Cortex of kidney (tissue), 1 donor: ENCODE results near the gene MASTL.
A peak's percentile ranks its signal among the peaks of the same experiment; 100 is the strongest.
"Not testable (repeated sequence)": the region's sequence is repeated elsewhere in the genome, so short reads cannot be mapped to it uniquely, and the experiment has no call there.

Experiments
- DNase-seq: peaks from one replicate; lab custom pipeline; 2025; lab: John Stamatoyannopoulos, UW

The MASTL gene

DNA sequence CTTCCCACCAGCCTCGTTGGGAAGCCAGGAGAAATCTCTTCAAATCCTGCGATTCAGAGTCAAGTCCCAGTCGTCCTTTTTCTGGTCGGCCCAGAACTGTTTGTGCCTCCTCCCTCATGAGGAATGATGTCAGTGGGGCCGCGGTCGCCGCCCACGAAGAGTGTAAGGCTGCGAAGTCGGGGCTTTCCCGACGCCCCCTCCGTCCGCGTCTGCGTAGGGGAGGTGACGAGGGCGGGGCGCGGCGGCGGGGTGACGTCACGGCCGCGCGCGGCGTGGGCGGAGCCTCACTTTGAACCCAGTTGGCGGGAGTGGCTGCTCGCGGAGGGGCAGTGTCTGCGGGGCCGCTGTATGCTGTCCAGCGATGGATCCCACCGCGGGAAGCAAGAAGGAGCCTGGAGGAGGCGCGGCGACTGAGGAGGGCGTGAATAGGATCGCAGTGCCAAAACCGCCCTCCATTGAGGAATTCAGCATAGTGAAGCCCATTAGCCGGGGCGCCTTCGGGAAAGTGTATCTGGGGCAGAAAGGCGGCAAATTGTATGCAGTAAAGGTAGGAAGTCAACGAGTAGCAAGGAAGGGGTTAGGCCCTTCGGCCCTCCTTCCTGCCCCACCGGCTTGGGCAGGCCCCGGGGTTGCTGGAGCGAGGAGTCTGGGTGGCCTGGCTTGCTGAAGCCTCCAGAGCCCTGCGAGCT, at the start of gene MASTL:
Gene MASTL, plus strand, starts transcription at position 287 of the 689 bp plus-strand sequence. Its CDS starts 75 bp downstream, at position 362.
- peak; percentile 15 for DNase-seq

DNA sequence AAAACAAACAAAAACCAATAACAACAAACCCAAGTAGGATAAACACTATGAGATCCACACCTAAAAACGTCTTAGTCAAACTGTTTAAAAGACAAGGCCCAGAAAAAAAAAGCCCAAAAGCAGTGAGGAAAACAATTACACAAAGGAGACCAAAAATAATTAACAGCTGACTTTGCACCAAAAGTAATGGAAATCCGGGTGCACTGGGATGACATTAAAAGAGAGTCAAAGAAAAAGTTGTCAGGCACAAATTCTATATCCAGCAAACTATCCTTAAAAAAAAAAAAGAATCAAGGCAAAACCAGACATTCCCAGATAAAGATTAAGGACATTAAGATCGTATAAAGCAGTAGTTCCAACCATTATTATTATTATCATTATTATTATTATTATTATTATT, 47.0 kb upstream of the MASTL start:
- no peak for DNase-seq

DNA sequence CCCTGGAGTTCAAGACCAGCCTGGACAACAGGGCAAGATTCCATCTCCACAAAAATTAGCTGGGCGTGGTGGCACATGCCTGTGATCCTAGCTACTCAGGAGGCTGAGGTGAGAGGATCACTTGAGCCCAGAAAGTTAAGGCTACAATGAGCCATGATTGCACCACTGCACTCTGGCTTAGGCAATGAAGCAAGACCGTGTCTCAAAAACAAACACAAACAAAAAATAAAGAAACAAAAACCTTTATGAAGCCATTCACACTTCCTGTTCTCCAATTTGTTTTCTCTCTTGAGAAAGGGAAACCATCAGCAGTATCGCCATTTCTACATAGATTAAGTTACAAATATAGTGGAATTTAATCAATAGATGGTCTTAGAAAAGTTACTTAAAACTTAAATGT, 20.8 kb upstream of the MASTL start:
- DNase-seq, result no peak

DNA sequence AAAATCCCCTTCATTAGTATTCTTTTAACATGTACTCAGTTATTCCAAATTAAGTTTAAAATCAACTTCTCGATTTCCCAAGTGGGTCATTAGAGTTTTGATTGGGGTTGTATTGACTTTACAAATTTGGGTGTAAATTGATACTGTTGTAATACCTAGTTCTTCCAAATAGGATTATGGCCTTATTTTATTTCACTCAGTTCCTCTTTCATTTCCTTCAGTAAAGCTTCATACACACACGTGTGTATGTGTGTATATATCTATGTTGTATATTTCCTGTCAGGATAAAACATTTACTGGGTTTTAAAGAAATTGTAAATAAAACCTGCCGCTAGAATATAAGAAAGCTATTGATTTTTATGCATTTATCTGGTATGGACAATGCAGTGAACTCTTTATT, 16.9 kb upstream of the MASTL start:
- no peak for DNase-seq

DNA sequence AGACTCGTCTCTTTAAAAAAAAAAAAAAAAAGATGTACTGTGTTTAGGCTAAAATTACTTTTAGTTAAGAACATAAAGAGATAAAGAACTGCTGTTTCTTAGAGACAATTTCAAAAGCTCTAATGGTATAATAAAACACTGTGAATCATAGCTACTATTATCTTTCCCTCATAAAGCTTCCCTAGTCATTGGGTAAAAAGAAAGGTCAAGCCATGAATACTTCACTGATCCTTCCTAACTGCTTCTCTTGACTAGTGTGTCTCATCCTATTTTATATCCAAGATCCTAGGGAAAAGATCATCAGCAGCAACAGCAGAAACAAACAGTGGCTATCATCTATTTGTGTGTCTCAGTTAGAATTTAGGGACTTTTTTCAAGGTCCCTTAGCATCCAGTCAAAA, 11.5 kb upstream of the MASTL start:
- no peak for DNase-seq

- DNase-seq, result no peak
Measured at GRCh38 chr10:27145937-27146336, 9.2 kb upstream of the MASTL start.

GRCh38 chr10:27147701-27148100, 7.5 kb upstream of the MASTL start:
- DNase-seq, result no peak

DNA sequence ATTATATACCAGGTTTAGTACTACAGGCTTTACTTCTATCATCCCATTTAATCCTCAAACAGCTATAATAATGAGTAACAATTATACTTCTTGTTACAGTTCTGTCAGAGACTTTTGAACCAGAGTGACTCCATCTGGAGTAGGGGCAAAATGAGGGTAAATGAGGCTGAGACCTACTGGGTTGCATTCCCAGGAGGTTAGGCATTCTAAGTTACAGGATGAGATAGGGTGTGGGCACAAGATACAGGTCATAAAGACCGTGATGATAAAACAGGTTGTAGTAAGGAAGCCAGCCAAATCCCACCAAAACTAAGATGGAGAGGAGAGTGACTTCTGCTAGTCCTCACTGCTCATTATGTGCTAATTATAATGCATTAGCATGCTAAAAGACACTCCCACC, 4.9 kb upstream of the MASTL start:
- DNase-seq, result no peak

DNA sequence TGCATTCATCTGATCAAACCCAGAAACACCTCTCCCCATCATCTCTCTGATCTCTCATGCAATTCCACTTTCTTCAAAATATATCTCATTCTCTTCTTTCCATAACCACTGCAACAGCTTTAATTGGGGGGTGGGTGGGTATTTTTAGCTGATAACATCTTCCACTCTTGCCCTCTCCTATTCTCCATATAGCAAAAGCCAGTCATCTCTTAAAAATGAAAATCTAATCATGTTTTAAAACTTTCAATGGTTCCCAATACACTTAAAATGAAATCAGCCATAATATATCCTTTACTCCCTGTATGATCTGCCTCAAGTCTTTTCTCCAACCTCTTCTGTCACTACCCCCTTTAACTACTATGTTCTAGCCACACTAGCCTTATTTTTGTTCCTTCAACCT, 2.5 kb upstream of the MASTL start:
- no peak for DNase-seq

DNA sequence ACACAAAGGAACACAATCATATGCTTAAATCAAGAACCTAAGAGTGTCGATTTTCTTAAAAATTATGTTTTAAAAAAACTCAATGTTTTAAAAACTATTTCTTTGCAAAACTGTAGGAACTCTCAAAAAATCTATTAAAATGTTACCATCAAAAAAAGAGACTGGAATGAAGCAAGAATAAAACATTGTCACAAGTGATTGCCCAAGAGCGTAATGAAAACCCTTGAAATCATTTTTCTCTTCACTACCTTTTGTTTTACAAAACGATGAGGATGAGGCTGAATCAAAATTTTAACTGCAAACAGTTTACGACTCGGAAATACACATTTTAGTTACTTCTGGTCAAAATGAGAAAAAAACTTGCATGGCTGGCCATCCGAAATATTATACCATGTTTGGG, 1.8 kb upstream of the MASTL start:
- no peak for DNase-seq

DNA sequence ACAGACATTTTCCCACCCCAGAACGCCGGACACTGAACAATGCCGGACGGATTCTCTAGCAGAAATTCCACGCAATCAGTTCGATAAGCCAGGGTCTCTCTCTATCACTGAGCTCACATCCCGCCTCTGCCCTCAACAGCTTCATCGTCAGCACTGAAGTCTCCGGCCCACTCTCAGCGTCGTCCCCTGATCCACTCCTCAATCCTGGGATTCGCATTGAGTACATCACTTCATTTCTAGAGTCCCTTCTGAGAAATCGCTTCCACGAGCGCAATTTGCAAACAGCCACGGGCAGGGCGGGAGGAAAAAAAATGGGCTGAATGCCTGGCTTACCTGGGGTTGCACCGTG, 1.3 kb upstream of the MASTL start:
- no peak for DNase-seq

GRCh38 chr10:27156566-27156965, 1.4 kb downstream of the MASTL start:
- not testable (repeated sequence) for DNase-seq

DNA sequence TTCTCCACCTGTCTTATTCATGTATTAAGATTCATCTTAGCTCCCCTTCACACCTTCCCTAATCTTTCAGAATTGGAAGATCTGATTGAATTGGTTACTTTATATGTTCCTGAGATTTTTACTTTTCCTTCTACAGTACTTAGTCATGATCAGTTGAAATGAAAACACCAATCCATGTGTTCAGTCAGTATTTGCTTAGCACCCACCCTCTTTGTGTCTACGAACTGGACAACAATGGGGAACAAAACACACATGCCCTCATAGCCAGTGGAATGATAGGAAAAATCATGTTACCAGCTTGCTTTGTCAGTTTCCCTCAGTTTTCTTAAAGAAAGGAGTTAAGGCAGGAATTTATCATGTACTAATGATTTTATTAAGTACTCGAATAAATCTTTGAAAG, 2.0 kb downstream of the MASTL start:
- DNase-seq, result no peak

DNA sequence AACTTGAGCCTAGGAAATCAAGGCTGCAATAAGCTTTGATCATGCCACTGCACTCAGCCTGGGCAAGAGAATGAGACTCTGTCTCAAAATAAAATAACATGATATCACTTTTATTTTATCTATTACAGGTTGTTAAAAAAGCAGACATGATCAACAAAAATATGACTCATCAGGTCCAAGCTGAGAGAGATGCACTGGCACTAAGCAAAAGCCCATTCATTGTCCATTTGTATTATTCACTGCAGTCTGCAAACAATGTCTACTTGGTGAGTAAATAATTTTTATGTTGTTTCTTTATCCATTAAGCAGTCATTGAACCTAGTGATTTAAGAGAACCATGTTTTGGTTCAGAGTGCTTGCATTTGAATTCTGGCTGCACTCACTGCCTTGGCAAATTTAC, 3.3 kb downstream of the MASTL start:
- DNase-seq, result no peak

GRCh38 chr10:27169849-27170248, 14.7 kb downstream of the MASTL start:
- DNase-seq, result no peak

DNA sequence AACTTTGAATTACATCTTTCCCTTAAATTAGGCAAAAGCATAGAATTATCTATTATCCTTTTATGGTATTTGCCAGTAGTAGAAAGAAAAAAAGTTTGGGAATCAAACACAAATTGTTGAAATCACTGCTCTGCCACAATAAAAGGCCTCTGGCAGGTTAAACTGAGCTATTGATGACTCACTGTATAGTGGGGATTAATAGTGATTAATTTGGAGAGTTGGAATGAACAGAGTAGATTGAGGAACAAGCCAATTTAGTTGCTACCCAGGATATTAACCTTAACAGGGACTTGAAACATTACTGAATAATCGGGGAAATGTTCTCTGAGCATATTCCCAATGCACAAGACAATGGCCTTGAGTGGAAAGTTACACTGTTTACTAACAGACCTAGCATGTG, 33.1 kb downstream of the MASTL start:
- no peak for DNase-seq

DNA sequence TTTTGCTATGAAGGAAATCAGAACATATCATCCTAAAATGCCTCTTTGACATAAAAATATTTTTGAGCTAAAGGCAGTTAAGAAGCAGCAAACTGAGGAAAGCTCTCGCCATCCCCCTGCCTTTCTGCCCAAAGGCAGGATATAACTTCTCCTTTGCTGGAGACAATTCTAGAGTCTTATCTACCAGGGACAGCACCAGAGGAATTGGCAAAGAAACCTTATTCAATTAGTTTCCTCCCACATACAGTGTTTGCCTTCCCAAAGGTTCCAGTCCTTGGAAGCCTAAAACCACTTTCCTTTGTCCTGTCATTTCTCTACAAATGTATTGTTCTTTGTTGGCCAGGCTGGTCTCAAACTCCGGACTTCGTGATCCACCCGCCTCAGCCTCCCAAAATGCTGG, 33.7 kb downstream of the MASTL start:
- DNase-seq, result no peak

- no peak for DNase-seq
Measured at GRCh38 chr10:27190508-27190907, 35.4 kb downstream of the MASTL start.

DNA sequence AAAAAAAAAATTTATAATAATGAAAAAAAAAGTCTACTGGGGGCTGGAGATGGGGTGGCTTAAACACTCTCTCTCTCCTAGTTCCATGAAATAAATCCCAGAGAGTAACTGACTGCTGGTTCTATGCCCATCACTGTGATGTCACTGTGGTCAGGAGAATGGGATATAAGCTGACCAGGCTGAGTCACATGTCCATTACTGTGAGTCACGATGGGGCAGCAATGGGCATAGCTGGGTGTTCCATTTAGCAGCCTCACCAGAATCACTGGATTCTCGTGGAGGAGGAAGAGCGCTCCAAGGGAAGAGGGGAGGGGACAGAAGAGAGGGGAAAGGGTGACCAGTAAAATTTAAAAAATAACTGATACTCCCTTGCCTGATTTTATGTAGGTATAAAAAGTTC, 37.1 kb downstream of the MASTL start:
- DNase-seq, result no peak

- DNase-seq, result no peak
Measured at GRCh38 chr10:27197980-27198620, 42.9 kb downstream of the MASTL start.

DNA sequence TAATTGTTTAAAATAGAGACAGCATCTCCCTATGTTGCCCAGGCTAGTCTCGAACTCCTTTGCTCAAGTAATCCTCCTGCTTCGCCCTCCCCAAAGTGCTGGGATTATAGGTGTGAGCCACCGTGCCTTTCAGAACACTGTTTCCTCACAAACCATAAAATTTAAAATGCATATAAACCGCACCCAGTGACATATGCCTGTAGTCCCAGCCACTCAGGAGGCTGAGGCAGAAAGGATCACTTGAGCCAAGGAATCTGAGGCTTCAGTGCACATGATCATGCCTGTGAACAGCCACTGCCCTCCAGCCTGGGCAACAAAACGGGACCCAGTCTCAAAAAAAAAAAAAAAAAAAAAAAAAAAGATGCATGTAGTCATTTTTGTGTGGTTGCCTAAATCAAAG, 48.7 kb downstream of the MASTL start:
- DNase-seq, result no peak

GRCh38 chr10:27207350-27207749, 52.2 kb downstream of the MASTL start:
- DNase-seq, result no peak

- no peak for DNase-seq
Measured at GRCh38 chr10:27223964-27224363, 68.8 kb downstream of the MASTL start.

- DNase-seq, result no peak
Measured at GRCh38 chr10:27225011-27225590, 69.9 kb downstream of the MASTL start.
